Measurements from ENCODE around the gene IFNGR2.
"Not testable (repeated sequence)": the region's sequence is repeated elsewhere in the genome, so short reads cannot be mapped to it uniquely, and the experiment has no call there.

IFNGR2 gene

DNA sequence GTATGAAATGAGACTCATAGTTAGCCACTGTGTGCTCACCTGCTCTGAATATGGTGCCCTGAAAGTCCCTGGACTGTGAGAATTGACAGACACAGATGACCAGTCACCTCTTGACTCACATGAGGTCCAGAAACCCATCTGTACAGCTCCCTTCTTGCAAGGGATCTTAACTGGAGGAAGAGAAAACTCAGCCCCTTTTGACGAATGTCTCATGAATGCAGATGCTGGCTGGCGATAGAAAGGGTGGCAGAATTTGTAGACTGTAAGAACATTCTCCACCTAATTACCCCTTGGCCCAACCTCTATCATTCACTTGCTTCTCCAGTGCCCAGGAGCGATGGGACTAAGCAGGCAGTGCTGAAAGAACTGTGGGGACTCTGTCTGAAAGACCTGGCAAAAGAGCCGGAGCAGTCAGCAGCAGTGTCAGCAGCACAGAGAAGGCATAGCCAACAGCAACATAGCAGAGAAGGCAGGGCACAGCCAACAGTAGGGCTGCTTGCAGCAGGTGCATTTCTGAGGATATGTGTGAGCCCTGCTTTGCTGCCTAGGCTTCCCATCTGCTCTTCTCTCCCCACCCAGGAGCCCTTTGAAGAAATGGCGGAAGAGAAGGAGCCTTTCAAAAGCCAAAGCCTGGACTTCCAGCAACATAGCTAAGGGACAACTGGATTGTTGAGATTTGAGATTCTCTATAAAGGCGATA lies 25.8 kb upstream of the IFNGR2 start:
- DNase-seq (ENCODE audit: low read depth in 2 of 2), result no peak

DNA sequence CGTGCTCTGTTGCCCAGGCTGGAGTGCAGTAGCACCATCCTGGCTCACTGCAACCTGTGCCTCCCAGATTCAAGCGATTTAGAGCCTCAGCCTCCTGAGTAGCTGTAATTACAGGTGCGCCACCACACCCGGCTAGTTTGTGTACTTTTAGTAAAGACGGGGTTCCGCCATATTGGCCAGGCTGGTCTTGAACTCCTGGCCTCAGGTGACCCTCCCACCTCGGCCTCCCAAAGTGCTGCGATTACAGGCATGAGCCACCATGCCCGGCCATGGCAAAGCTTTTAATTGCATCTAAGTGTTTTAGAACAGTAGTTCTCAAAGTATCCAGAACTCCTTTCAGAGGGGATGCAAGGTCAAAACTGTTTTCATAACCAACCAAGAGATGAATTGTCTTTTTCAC lies 25.1 kb upstream of the IFNGR2 start:
- no peak for DNase-seq (ENCODE audit: low read depth in 2 of 2)

- not testable (repeated sequence) for DNase-seq (ENCODE audit: low read depth in 2 of 2)
Observed at GRCh38 chr21:33379934-33380333, 23.3 kb upstream of the IFNGR2 start.

GRCh38 chr21:33380483-33380998 lies 22.7 kb upstream of the IFNGR2 start:
- DNase-seq (ENCODE audit: low read depth in 2 of 2), result peak; percentile 74 to 93

DNA sequence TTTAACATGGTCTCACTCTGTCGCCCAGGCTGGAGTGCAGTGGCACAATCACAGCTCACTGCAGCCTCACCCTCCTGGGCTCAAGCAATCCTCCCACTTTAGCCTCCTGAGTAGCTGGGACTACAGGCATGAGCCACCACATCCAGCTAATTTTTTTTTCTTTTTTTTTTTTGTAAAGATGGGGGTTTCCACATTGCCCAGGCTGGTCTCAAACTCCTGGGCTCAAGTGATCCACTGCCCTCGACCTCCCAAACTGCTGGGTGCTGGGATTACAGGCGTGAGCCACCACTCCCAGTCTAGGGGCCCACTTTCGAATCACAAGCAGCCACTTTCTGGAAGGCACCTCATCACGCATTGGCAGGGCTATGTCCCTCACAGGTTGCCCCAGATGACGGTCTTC lies 21.8 kb upstream of the IFNGR2 start:
- not testable (repeated sequence) for DNase-seq (ENCODE audit: low read depth in 2 of 2)

DNA sequence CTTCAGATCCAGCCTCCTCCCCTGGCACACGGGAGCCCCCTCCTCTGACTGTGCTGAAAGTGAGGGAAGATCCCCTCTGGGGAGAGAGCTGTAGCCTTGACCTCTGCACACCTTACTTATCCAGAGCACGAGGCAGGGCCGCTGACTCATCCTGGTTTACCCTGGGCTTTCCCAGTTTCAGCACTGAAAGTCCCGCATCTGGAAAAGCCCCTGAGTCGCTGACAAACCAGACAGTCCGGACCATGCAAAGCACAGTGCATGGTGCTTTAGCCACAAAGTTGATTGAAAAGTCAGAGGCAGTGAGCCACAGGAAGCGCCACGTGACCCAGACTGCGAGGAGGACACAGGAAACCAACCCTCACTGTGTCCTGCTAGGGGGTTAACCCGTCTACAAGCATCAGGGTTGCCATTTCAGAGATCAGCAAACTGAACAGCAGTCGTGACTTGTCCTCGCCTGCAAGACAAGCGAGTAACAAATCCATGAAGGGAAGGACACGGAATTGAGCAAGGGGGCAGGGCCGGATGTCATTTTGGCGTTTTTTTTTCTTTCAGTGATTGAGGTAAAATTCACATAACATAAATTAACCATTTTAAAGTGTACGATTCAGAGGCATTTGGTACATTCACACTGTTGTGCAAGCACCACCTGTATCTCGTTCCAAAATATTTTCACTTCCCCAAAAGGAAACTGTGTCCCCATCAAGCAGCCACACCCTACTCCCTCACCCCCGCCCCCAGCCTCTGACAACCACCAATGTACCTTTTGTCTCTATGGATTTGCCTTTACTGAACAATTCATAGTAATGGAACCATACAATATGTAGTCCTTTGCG lies 19.9 kb upstream of the IFNGR2 start:
- peak; percentile 52 to 69 for DNase-seq (ENCODE audit: low read depth in 2 of 2)

DNA sequence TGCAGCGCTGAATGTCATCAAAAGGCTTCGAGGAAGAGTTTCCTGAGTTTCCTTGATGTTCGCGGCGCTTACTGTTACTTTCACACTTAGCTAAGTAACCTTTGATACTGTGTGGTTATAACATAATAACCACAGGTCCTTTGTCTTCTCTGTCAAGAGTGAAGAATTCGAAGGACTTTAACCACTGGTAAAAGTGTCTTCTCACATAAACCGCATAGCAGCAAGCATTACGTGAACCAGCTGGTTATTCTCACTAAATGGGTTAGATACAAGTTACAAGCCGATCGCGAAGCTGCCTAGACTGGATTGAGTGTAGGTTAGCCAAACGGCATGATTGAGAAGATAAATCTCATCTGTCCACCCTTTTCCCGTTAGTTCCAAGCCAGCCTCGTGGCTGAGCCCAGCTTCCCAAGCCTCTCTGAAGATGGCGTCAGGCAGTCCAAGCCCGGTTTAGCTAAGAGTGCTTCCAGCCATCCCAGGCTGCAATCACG lies 18.3 kb upstream of the IFNGR2 start:
- no peak for DNase-seq (ENCODE audit: low read depth in 2 of 2)

- no peak for DNase-seq (ENCODE audit: low read depth in 2 of 2)
Observed at GRCh38 chr21:33386222-33386784, 16.9 kb upstream of the IFNGR2 start.

- DNase-seq (ENCODE audit: low read depth in 2 of 2), result no peak
Observed at GRCh38 chr21:33387294-33387693, 15.9 kb upstream of the IFNGR2 start.

DNA sequence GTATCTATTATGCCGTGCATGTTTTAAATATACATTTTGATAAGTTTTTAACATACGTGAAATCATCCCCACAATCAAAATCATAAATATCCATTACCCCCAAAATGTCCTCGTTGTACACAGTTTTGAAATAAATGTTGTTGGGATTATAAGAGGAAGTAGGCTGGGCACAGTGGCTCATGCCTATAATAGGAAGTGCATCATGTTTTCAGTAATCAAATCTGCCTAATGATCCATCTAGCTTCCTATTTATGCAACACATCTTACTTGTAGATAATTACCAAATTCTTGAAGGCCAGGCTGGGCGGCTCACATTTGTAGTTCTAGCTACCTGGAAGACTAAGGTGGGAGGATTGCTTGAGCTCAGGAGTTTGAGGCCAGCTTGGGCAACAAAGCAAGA lies 15.0 kb upstream of the IFNGR2 start:
- no peak for DNase-seq (ENCODE audit: low read depth in 2 of 2)

- DNase-seq (ENCODE audit: low read depth in 2 of 2), result no peak
Observed at GRCh38 chr21:33390479-33390878, 12.7 kb upstream of the IFNGR2 start.

GRCh38 chr21:33391656-33392055 lies 11.6 kb upstream of the IFNGR2 start:
- no peak for DNase-seq (ENCODE audit: low read depth in 2 of 2)

GRCh38 chr21:33392284-33392985 lies 10.8 kb upstream of the IFNGR2 start:
- DNase-seq (ENCODE audit: low read depth in 2 of 2), result no peak

GRCh38 chr21:33393348-33393747 lies 9.9 kb upstream of the IFNGR2 start:
- DNase-seq (ENCODE audit: low read depth in 2 of 2), result no peak

DNA sequence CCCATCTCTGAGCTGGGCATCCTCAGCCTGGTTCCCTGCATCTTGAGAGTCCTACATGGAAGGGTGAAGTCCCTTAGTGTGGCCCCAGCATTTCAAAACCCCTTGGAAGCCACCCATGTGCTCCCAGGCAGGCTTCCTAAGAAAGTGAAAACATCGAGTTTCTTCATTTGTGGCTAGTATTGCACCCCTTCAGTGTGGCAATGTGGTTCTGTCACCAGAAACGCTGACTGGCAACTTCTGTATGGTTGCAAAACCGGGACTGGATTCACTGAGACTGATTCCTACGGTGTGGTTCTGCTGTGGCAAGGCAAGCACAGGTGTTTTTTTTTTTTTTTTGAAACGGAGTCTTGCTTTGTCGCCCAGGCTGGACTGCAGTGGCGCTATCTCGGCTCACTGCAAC lies 9.0 kb upstream of the IFNGR2 start:
- DNase-seq (ENCODE audit: low read depth in 2 of 2), result no peak

- no peak for DNase-seq (ENCODE audit: low read depth in 2 of 2)
Observed at GRCh38 chr21:33395891-33396331, 7.3 kb upstream of the IFNGR2 start.

DNA sequence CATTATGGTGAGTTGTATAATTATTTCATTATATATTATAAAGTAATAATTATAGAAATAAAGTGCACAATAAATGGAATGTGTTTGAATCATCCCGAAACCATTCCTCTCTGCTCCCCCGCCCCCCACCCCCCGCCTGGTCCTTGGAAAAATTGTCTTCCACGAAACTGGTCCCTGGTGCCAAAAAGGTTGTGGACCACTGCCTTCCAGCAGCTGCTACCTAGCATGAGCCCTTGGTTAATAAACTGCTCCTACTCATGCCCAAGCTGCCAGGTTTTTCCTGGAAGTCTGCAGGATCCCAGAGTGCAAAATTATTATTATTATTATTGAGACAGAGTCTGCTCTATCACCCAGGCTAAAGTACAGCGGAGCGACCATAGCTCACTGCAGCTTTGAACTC lies 6.8 kb upstream of the IFNGR2 start:
- no peak for DNase-seq (ENCODE audit: low read depth in 2 of 2)

- DNase-seq (ENCODE audit: low read depth in 2 of 2), result no peak
Observed at GRCh38 chr21:33396951-33397350, 6.3 kb upstream of the IFNGR2 start.

DNA sequence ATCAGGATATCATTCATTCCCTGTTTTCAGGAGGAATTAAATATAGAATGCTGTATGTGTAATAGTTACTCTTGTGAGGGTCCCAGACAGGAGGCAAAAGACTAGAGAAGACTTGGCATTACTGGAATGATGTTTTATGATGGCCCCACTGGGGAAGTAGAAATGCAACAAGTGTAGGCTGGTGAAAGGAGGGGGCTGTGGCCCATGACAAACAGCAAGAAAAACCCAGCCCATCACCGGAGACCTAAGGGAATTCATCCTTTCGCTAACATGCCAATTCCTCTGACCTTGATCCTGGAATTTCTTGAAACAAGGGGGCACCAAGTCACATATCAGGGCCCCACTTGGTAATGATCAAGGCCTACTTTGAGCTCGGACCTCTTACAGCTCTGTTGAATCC lies 5.5 kb upstream of the IFNGR2 start:
- no peak for DNase-seq (ENCODE audit: low read depth in 2 of 2)

GRCh38 chr21:33398361-33398760 lies 4.9 kb upstream of the IFNGR2 start:
- no peak for DNase-seq (ENCODE audit: low read depth in 2 of 2)

DNA sequence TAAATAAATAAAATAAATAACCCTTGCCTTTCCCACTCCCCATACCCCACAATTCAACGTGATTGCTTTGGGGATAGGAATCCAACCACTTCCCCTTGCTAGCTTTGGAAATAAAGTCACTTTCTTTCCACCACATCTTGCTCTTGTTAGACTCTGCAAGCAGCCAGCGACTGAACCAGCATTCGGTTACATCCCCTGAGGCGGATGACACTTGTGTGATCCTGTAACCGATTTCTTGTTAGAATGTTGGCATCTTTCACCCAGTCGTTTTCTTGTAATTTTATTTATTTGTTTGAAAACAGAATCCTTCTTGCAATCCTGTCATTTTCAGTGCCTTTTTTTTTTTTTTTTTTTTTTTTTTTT lies 1.6 kb upstream of the IFNGR2 start:
- DNase-seq (ENCODE audit: low read depth in 2 of 2), result no peak

All from stimulated activated CD8-positive, alpha-beta memory T cell treated with anti-CD3 and anti-CD28 coated beads, Interleukin-15, amount 100 ng/mL, for 4 hours (primary cell).